Ovary (tissue), 9 donors: ENCODE results near the gene SLC7A1. TPM values are rescaled to one million over a fixed set of nuclear protein-coding genes. Genes with fewer than 3 reads are reported as not detected.

Source experiments
- DNase-seq, 5 donors: peaks; one replicate each; pipeline ENCODE4 v3.0.0-alpha.2; 2019 to 2020
- H3K27ac ChIP-seq, 2 donors: fragments of 200-600 bp; one replicate each; pipeline versions ENCODE4 v1.5.1 to v1.8.0; 2019 to 2022
- H3K27me3 ChIP-seq: fragments of 200-600 bp; one replicate; pipeline ENCODE4 v1.8.0; 2022
- H3K36me3 ChIP-seq: fragments of 200-600 bp; sonication (generic); one replicate; pipeline ENCODE4 v1.5.1; 2019
- H3K4me1 ChIP-seq: one replicate; pipeline ENCODE4 v1.8.1; 2013; ENCODE audit warnings: mild to moderate bottlenecking, moderate library complexity; ENCODE audit not compliant: insufficient read depth
- H3K4me3 ChIP-seq: fragments of 200-600 bp; sonication (generic); one replicate; pipeline ENCODE4 v1.5.1; 2017
- H3K9me3 ChIP-seq, 2 donors: fragments of 200-600 bp in 1 of 2; sonication (generic) in 1 of 2; one replicate each; pipeline versions ENCODE4 v1.5.1 to v1.8.1; 2013 to 2019; ENCODE audit warnings: mild to moderate bottlenecking in 1 of 2, moderate library complexity in 1 of 2
- CTCF ChIP-seq, 3 donors: fragments of 450-650 bp in 2 of 3; fragments of 200-600 bp in 1 of 3; IDR thresholded peaks; one replicate each; pipeline versions ENCODE4 v1.5.1 to v1.8.0; 2016 to 2022; ENCODE audit warnings: antibody characterized with exemption in 3 of 3, mild to moderate bottlenecking in 1 of 3
- EP300 ChIP-seq: sonication (generic); formaldehyde crosslinking; IDR thresholded peaks from one replicate; pipeline ENCODE4 v1.6.1; 2017; ENCODE audit warnings: antibody characterized with exemption
- POLR2A ChIP-seq: fragments of 450-650 bp; IDR thresholded peaks from one replicate; pipeline ENCODE4 v1.6.1; 2017; ENCODE audit warnings: antibody characterized with exemption, mild to moderate bottlenecking, moderate library complexity
- WGBS, 3 donors: extraction: QIAGEN DNeasy Blood & Tissue Kit in 1 of 3; methylation state at CpG; one replicate each; pipeline versions ENCODE4 v1.1.5 to v1.1.7; 2013 to 2017; 5-methylcytosine and 5-hydroxymethylcytosine counted together
- intact Hi-C, 4 donors: fragments of 100-400 bp; cut with DNase I; formaldehyde crosslinking; loops; one replicate each; pipeline versions ENCODE4 v1.11.0 to v1.15.1; 2022 to 2023
- polyA plus RNA-seq, 2 donors: library from polyadenylated mRNA; stranded (reverse); fragments of 200-250 nt in 1 of 2; fragments of 350-450 nt in 1 of 2; fragmentation: Illumina TruSeq in 1 of 2; extraction: RNeasy Lipid Tissue Mini Kit (QIAGEN cat#74804) in 1 of 2; gene quantifications; one replicate each; pipeline ENCODE4 v1.2.3, GENCODE V29; 2013 to 2014
- total RNA-seq, 7 donors: library from RNA; depleted of rRNA in 2 of 7; stranded (reverse); fragments of >200 nt in 2 of 7; fragmentation: NEBNext Ultra II Directional in 3 of 7; extraction: Animal tissue kit (Norgen Biotek cat#: 25700) in 3 of 7; gene quantifications; one replicate each; pipeline versions ENCODE4 v1.1.0 to v1.2.4, GENCODE V29; 2016 to 2023
- donor health status: DM: no; HTN: no; CAD: no; lungs with moderate emphysema.
- donor health status: DM: no; HTN: no; CAD: no.
- donor health status: Bipolar disorder and iron deficiency.
- donor health status: DM: yes; HTN: yes; CAD: no.
- donor health status: DM: no; HTN: no; CAD: no.
- donor health status: DM: yes; HTN: yes; CAD: no.

SLC7A1 gene
- total and polyA plus RNA-seq, 9 donors, result 3.3 to 98.7 (median 14.0) TPM

GRCh38 chr13:29573190-29573589 is 22.3 kb downstream of the SLC7A1 start:
- H3K4me1 ChIP-seq, result peaks cover 3% of the 10 kb centered on the region
- intact Hi-C loops, result no loop called here
- WGBS, 3 donors, result 10 to 15% (median 14%) methylated on average over 8 of the region's 8 CpGs
- H3K27ac ChIP-seq, result no peak overlapping the region
- TF ChIP-seq EP300 (no peak), POLR2A (no peak), CTCF (IDR thresholded peaks at IDR 0.05) (no peak)
- H3K36me3 ChIP-seq, result no peaks in the 10 kb centered on the region
- H3K4me3 ChIP-seq, result no peak overlapping the region
- DNase-seq, result peak in 2 of 5 donors; percentile 24
- H3K9me3 ChIP-seq, result no peaks in the 10 kb centered on the region
- no peaks in the 10 kb centered on the region for H3K27me3 ChIP-seq

GRCh38 chr13:29572575-29572974 is 22.9 kb downstream of the SLC7A1 start:
- no peak for DNase-seq
- Histone ChIP-seq H3K4me1 (peaks cover 3% of the 10 kb centered on the region), H3K4me3 (no peak overlapping the region), H3K36me3 (no peaks in the 10 kb centered on the region), H3K9me3 (no peaks in the 10 kb centered on the region), H3K27ac (no peak overlapping the region), H3K27me3 (no peaks in the 10 kb centered on the region)
- WGBS, 3 donors, result 68 to 93% (median 73%) methylated on average over 5 of the region's 5 CpGs
- intact Hi-C loops, result no loop called here
- TF ChIP-seq CTCF (IDR thresholded peaks at IDR 0.05), result no peak
- no peak for TF ChIP-seq POLR2A
- no peak for TF ChIP-seq EP300

GRCh38 chr13:29571876-29572570 is 23.5 kb downstream of the SLC7A1 start:
- WGBS, 3 donors, result 95 to 96% (median 96%) methylated on average over 17 of the region's 17 CpGs
- no peaks in the 10 kb centered on the region for H3K27me3 ChIP-seq

GRCh38 chr13:29570051-29570654 is 25.3 kb downstream of the SLC7A1 start:
- Histone ChIP-seq H3K4me1 (peaks cover 3% of the 10 kb centered on the region), H3K9me3 (no peaks in the 10 kb centered on the region), H3K4me3 (no peak overlapping the region), H3K36me3 (no peaks in the 10 kb centered on the region), H3K27ac (no peak overlapping the region), H3K27me3 (no peaks in the 10 kb centered on the region)
- 93 to 97% (median 93%) methylated on average over 15 of the region's 15 CpGs for WGBS, 3 donors
- no peak for DNase-seq
- TF ChIP-seq CTCF (IDR thresholded peaks at IDR 0.05) (no peak), POLR2A (no peak), EP300 (no peak)
- intact Hi-C loops, result no loop called here

More at GRCh38 chr13:29571876-29572570, 23.5 kb downstream of the SLC7A1 start:
- Histone ChIP-seq H3K4me3 (no peak overlapping the region), H3K36me3 (no peaks in the 10 kb centered on the region), H3K4me1 (peaks cover 3% of the 10 kb centered on the region), H3K27ac (no peak overlapping the region), H3K9me3 (no peaks in the 10 kb centered on the region)
- no peak for DNase-seq
- intact Hi-C loops, result no loop called here
- no peak for TF ChIP-seq EP300
- no peak for TF ChIP-seq CTCF (IDR thresholded peaks at IDR 0.05)
- no peak for TF ChIP-seq POLR2A
